A549 (cell line): ENCODE measurements around the gene PDE3B. TPM values are rescaled to one million over a fixed set of nuclear protein-coding genes. Genes with fewer than 3 reads are reported as not detected.

Experiments used
- ATAC-seq, 2 experiments: fragments of 200-7000 bp in 1 of 2; fragments of >200 bp in 1 of 2; cut with Nextera tagmentation in 1 of 2; cut with Tn5 transposase in 1 of 2; 3 replicates each; pipeline versions ENCODE4 v1.8.0 to v1.9.1; 2018 to 2020; ENCODE audit warnings: mild to moderate bottlenecking in 1 of 2, moderate library complexity in 1 of 2
- CTCF ChIA-PET: fragments of 300-600 bp; sonication (Branson Sonifier 250); formaldehyde crosslinking; extraction: SDS; loops from one replicate; lab custom pipeline; 2021; ENCODE audit warnings: antibody characterized with exemption, inconsistent platforms; lab: Yijun Ruan, JAX
- POLR2A ChIA-PET: fragments of 350-600 bp; formaldehyde crosslinking; extraction: SDS; loops from one replicate; lab custom pipeline; 2021; ENCODE audit warnings: antibody characterized with exemption, inconsistent platforms; lab: Yijun Ruan, JAX
- DNase-seq, 2 experiments: peaks; one replicate each; pipeline versions ENCODE4 v3.0.0 to v3.0.0-alpha.2; 2011 to 2016; ENCODE audit warnings: low read depth in 1 of 2, low spot score in 1 of 2
- FAIRE-seq: peaks from 2 replicates; lab custom pipeline; 2011; peaks lifted over from hg19 to GRCh38; lab: Jason Lieb, UNC
- H3K27ac ChIP-seq, 2 experiments: fragments of >200 bp; sonication (Bioruptor Twin); formaldehyde crosslinking; 3 replicates each; pipeline ENCODE4 v1.5.1; 2016 to 2017
- H3K4me1 ChIP-seq: fragments of >200 bp; sonication (Bioruptor Twin); formaldehyde crosslinking; 3 replicates; pipeline ENCODE4 v1.6.1; 2016
- H3K4me2 ChIP-seq: fragments of >200 bp; sonication (Bioruptor Twin); formaldehyde crosslinking; 3 replicates; pipeline ENCODE4 v1.6.1; 2016
- H3K4me3 ChIP-seq: fragments of >200 bp; sonication (Bioruptor Twin); formaldehyde crosslinking; 3 replicates; pipeline ENCODE4 v1.5.1; 2016
- H3K9me3 ChIP-seq: fragments of >200 bp; sonication (Bioruptor Twin); formaldehyde crosslinking; 3 replicates; pipeline ENCODE4 v1.6.1; 2016
- CBX2 ChIP-seq: fragments of 200-600 bp; sonication (generic); IDR thresholded peaks from 2 replicates; pipeline ENCODE4 v1.6.1; 2016; ENCODE audit warnings: low read depth, mild to moderate bottlenecking, borderline replicate concordance
- CBX8 ChIP-seq: fragments of 200-600 bp; sonication (generic); IDR thresholded peaks from 2 replicates; pipeline ENCODE4 v1.6.1; 2016
- CHD2 ChIP-seq: fragments of 150-350 bp; IDR thresholded peaks from 2 replicates; pipeline ENCODE4 v1.6.1; 2014; ENCODE audit warnings: low read length; ENCODE audit not compliant: partially characterized antibody
- CHD4 ChIP-seq: fragments of 200-600 bp; sonication (generic); IDR thresholded peaks from 2 replicates; pipeline ENCODE4 v1.6.1; 2016; ENCODE audit warnings: antibody characterized with exemption, mild to moderate bottlenecking, borderline replicate concordance
- EHF ChIP-seq: fragments of 250-450 bp; sonication (Bioruptor Pico); IDR thresholded peaks from 2 replicates; pipeline ENCODE4 v1.5.0; 2020; ENCODE audit warnings: mild to moderate bottlenecking
- ELK1 ChIP-seq: fragments of 150-350 bp; IDR thresholded peaks from 2 replicates; pipeline ENCODE4 v1.6.1; 2014; ENCODE audit warnings: low read depth, mild to moderate bottlenecking, low read length
- EP300 ChIP-seq, 2 experiments: fragments of >200 bp; sonication (Bioruptor Twin); formaldehyde crosslinking; IDR thresholded peaks; 2 replicates in 1 of 2; 3 replicates in 1 of 2; pipeline ENCODE4 v1.6.1; 2016 to 2017
- ESRRA ChIP-seq: fragments of 150-350 bp; IDR thresholded peaks from 2 replicates; pipeline ENCODE4 v1.6.1; 2014; ENCODE audit warnings: mild to moderate bottlenecking, low read length, borderline replicate concordance
- FOSB ChIP-seq: fragments of 250-450 bp; sonication (Bioruptor Pico); IDR thresholded peaks from 2 replicates; pipeline ENCODE4 v1.5.0; 2020; ENCODE audit warnings: mild to moderate bottlenecking, moderate library complexity
- FOSL2 ChIP-seq, 2 experiments: fragments of 450-650 bp in 1 of 2; fragments of >200 bp in 1 of 2; sonication (Bioruptor Twin) in 1 of 2; formaldehyde crosslinking; IDR thresholded peaks; 2 replicates each; pipeline versions ENCODE4 v1.5.0 to v1.6.1; 2016 to 2020; ENCODE audit warnings: mild to moderate bottlenecking in 1 of 2, moderate library complexity in 1 of 2
- FOXS1 ChIP-seq: fragments of 250-450 bp; sonication (Bioruptor Pico); IDR thresholded peaks from 2 replicates; pipeline ENCODE4 v1.5.0; 2020; ENCODE audit warnings: mild to moderate bottlenecking, moderate library complexity
- JUNB ChIP-seq: fragments of >200 bp; sonication (Bioruptor Twin); formaldehyde crosslinking; IDR thresholded peaks from 2 replicates; pipeline ENCODE4 v1.6.1; 2016
- KDM1A ChIP-seq: fragments of 200-600 bp; sonication (generic); IDR thresholded peaks from 2 replicates; pipeline ENCODE4 v1.6.1; 2016; ENCODE audit warnings: low read depth, mild to moderate bottlenecking
- MAFK ChIP-seq: fragments of 450-650 bp; IDR thresholded peaks from 2 replicates; pipeline ENCODE4 v1.6.1; 2014; ENCODE audit not compliant: partially characterized antibody
- MAX ChIP-seq: IDR thresholded peaks from 2 replicates; pipeline ENCODE4 v1.6.1; 2012
- MAZ ChIP-seq: fragments of 150-350 bp; IDR thresholded peaks from 2 replicates; pipeline ENCODE4 v1.6.1; 2014; ENCODE audit warnings: antibody characterized with exemption, low read depth, low read length, borderline replicate concordance
- MYC ChIP-seq: IDR thresholded peaks from 2 replicates; pipeline ENCODE4 v1.6.1; 2012; ENCODE audit warnings: mild to moderate bottlenecking, inconsistent platforms, low read length, improper control_type of control experiment, borderline replicate concordance
- NPAS2 ChIP-seq: fragments of 250-450 bp; sonication (Bioruptor Pico); IDR thresholded peaks from 2 replicates; pipeline ENCODE4 v1.8.0; 2022; ENCODE audit warnings: mild to moderate bottlenecking, moderate library complexity, borderline replicate concordance
- NR3C1 ChIP-seq: fragments of >200 bp; sonication (Bioruptor Twin); formaldehyde crosslinking; IDR thresholded peaks from 3 replicates; pipeline ENCODE4 v1.6.1; 2017
- PBX3 ChIP-seq: IDR thresholded peaks from 2 replicates; pipeline ENCODE4 v1.6.1; 2012
- RAD21 ChIP-seq, 2 experiments: fragments of >200 bp in 1 of 2; sonication (Bioruptor Twin) in 1 of 2; formaldehyde crosslinking in 1 of 2; IDR thresholded peaks in 1 of 2; conservative IDR thresholded peaks in 1 of 2; 2 replicates in 1 of 2; 3 replicates in 1 of 2; pipeline ENCODE4 v1.6.1; 2012 to 2018; ENCODE audit warnings: inconsistent platforms in 1 of 2
- RARB ChIP-seq: fragments of 250-450 bp; sonication (Bioruptor Pico); IDR thresholded peaks from 2 replicates; pipeline ENCODE4 v1.8.0; 2021; ENCODE audit warnings: mild to moderate bottlenecking, moderate library complexity
- RCOR1 ChIP-seq: fragments of 150-350 bp; IDR thresholded peaks from 2 replicates; pipeline ENCODE4 v1.6.1; 2014; ENCODE audit warnings: antibody characterized with exemption, low read length, low read depth
- RNF2 ChIP-seq: fragments of 200-600 bp; sonication (generic); IDR thresholded peaks from 2 replicates; pipeline ENCODE4 v1.6.1; 2016; ENCODE audit warnings: low read depth, mild to moderate bottlenecking, antibody characterized with exemption, moderate library complexity, borderline replicate concordance
- SMC3 ChIP-seq: fragments of >200 bp; sonication (Bioruptor Twin); formaldehyde crosslinking; IDR thresholded peaks from 3 replicates; pipeline ENCODE4 v1.6.1; 2018; ENCODE audit warnings: inconsistent platforms
- TFCP2L1 ChIP-seq: fragments of 250-450 bp; sonication (Bioruptor Pico); IDR thresholded peaks from 2 replicates; pipeline ENCODE4 v1.5.0; 2021; ENCODE audit warnings: mild to moderate bottlenecking
- TP53 ChIP-seq: fragments of 250-450 bp; sonication (Bioruptor Pico); IDR thresholded peaks from 2 replicates; pipeline ENCODE4 v1.5.0; 2021; ENCODE audit warnings: mild to moderate bottlenecking, moderate library complexity
- USF2 ChIP-seq: fragments of 450-650 bp; IDR thresholded peaks from 2 replicates; pipeline ENCODE4 v1.6.1; 2014; ENCODE audit warnings: antibody characterized with exemption
- ZC3H11A ChIP-seq: fragments of 450-650 bp; IDR thresholded peaks from 2 replicates; pipeline ENCODE4 v1.6.1; 2014; ENCODE audit warnings: antibody characterized with exemption, mild to moderate bottlenecking
- ZNF302 ChIP-seq: fragments of 250-450 bp; sonication (Bioruptor Pico); IDR thresholded peaks from 2 replicates; pipeline ENCODE4 v1.9.0; 2021; ENCODE audit warnings: inconsistent platforms, mild to moderate bottlenecking, moderate library complexity
- ZSCAN20 ChIP-seq: fragments of 250-450 bp; sonication (Bioruptor Pico); IDR thresholded peaks from 2 replicates; pipeline ENCODE4 v1.8.0; 2022; ENCODE audit warnings: mild to moderate bottlenecking, moderate library complexity
- WGBS: methylation state at CpG from one replicate; pipeline ENCODE4 v1.1.6; 2017; ENCODE audit errors: missing lambda C conversion rate; 5-methylcytosine and 5-hydroxymethylcytosine counted together
- polyA plus RNA-seq, 4 experiments: library from polyadenylated mRNA; depleted of rRNA in 3 of 4; stranded (reverse); fragments of >200 nt; fragmentation: RNase III in 1 of 4; extraction: RNeasy Plus Mini Kit Qiagen cat#74134 plus additional on column Dnase treatment in 1 of 4; gene quantifications; 2 replicates in 3 of 4; 3 replicates in 1 of 4; pipeline ENCODE4 v1.2.3, GENCODE V29; 2011 to 2017
- TF ChIP-seq, protein P1 (sequence below): fragments of 200-600 bp; sonication (generic); IDR thresholded peaks from 2 replicates; pipeline ENCODE4 v1.6.1; 2016; ENCODE audit warnings: antibody characterized with exemption, mild to moderate bottlenecking, moderate library complexity
- TF ChIP-seq, protein P2 (sequence below): IDR thresholded peaks from 2 replicates; pipeline ENCODE4 v1.6.1; 2012; ENCODE audit warnings: low read depth, borderline replicate concordance

The PDE3B gene
- polyA plus RNA-seq, 2 of the 4 experiments (the other 2 are of a cell fraction), result 2.4 to 2.9 TPM

- Histone ChIP-seq H3K4me1 (0 out of 3 replicates have a peak, but pooled peaks cover 6% of the 10 kb centered on the region), H3K4me3 (no peak overlapping the region), H3K4me2 (no peak overlapping the region), H3K9me3 (no peaks in the 10 kb centered on the region), H3K27ac (no peak overlapping the region)
- TF ChIP-seq MAZ (no peak), KDM1A (no peak), CBX2 (no peak), RARB (CRISPR knock-in tag) (no peak), EP300 (IDR thresholded peaks at IDR 0.05) (no peak), RAD21 (conservative IDR thresholded peaks at IDR 0.05 in 1 of 2, IDR thresholded peaks at IDR 0.05 in 1 of 2) (no peak), RCOR1 (no peak), FOSB (no peak), ZNF302 (CRISPR knock-in tag) (no peak), TFCP2L1 (no peak), SMC3 (no peak), TP53 (no peak), JUNB (no peak), FOXS1 (no peak), RNF2 (no peak), PBX3 (no peak), ESRRA (no peak), NR3C1 (no peak)
- DNase-seq (no peak), FAIRE-seq (no peak), ATAC-seq (no peak)
- CTCF ChIA-PET, result interaction anchor here (1.3 kb wide), 1 partner anchor 270 kb away, joined by 3 read pairs; no protein-coding TSS in a partner anchor
- WGBS, result 67% methylated on average over 5 of the region's 5 CpGs
- POLR2A ChIA-PET, result no interaction called here
Observed at GRCh38 chr11:14637868-14638409, 5.7 kb upstream of the PDE3B start.

- ChIA-PET POLR2A (no interaction called here), CTCF (no interaction called here)
- no peak for ATAC-seq
- Histone ChIP-seq H3K4me1 (0 out of 3 replicates have a peak, but pooled peaks cover 6% of the 10 kb centered on the region), H3K27ac (no peak overlapping the region), H3K9me3 (no peaks in the 10 kb centered on the region), H3K4me3 (no peak overlapping the region), H3K4me2 (no peak overlapping the region)
- WGBS, result 84% methylated on average over 4 of the region's 4 CpGs
- FAIRE-seq, result no peak
- DNase-seq, result no peak
- TF ChIP-seq USF2 (no peak), CBX8 (no peak), CHD2 (no peak), MAX (no peak), ZC3H11A (no peak), FOSB (no peak), ELK1 (no peak), NPAS2 (CRISPR knock-in tag) (no peak), MAZ (no peak), MAFK (no peak), RNF2 (no peak), MYC (no peak), CHD4 (no peak), EHF (CRISPR knock-in tag) (no peak), FOSL2 (IDR thresholded peaks at IDR 0.05) (no peak), FOSL2 (CRISPR knock-in tag; IDR thresholded peaks at IDR 0.05) (no peak), ZSCAN20 (CRISPR knock-in tag) (no peak)
- TF ChIP-seq, protein P1, sequence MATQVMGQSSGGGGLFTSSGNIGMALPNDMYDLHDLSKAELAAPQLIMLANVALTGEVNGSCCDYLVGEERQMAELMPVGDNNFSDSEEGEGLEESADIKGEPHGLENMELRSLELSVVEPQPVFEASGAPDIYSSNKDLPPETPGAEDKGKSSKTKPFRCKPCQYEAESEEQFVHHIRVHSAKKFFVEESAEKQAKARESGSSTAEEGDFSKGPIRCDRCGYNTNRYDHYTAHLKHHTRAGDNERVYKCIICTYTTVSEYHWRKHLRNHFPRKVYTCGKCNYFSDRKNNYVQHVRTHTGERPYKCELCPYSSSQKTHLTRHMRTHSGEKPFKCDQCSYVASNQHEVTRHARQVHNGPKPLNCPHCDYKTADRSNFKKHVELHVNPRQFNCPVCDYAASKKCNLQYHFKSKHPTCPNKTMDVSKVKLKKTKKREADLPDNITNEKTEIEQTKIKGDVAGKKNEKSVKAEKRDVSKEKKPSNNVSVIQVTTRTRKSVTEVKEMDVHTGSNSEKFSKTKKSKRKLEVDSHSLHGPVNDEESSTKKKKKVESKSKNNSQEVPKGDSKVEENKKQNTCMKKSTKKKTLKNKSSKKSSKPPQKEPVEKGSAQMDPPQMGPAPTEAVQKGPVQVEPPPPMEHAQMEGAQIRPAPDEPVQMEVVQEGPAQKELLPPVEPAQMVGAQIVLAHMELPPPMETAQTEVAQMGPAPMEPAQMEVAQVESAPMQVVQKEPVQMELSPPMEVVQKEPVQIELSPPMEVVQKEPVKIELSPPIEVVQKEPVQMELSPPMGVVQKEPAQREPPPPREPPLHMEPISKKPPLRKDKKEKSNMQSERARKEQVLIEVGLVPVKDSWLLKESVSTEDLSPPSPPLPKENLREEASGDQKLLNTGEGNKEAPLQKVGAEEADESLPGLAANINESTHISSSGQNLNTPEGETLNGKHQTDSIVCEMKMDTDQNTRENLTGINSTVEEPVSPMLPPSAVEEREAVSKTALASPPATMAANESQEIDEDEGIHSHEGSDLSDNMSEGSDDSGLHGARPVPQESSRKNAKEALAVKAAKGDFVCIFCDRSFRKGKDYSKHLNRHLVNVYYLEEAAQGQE, result no peak
- TF ChIP-seq, protein P2, sequence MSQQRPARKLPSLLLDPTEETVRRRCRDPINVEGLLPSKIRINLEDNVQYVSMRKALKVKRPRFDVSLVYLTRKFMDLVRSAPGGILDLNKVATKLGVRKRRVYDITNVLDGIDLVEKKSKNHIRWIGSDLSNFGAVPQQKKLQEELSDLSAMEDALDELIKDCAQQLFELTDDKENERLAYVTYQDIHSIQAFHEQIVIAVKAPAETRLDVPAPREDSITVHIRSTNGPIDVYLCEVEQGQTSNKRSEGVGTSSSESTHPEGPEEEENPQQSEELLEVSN, result no peak
Observed at GRCh38 chr11:14638561-14638960, 5.0 kb upstream of the PDE3B start.
